ENCODE measurements around the gene MBOAT2.

Gene MBOAT2

DNA sequence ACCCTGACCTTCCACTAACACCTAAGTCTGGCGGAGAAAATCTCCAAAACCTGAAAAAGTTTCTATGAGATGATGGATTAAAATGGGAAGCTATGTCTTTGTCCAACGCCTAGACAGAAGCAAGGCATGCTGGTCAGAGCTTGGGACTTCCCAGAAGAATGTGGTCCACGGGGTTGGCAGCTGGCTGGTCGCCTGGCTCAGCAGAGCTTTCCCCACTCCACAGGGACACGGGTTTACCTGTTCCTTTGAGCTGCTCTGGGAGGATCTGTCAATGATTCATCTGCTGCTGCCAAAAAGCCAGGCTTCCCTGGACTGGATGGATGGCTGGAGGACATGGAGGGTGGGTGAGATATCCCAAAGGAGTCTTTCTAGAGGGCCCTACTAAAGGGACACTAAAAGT, 10.8 kb downstream of the MBOAT2 start:
- H3K4me3 ChIP-seq (ENCODE audit: low read depth, low read length): no peak overlapping the region
- in situ Hi-C loops (cut with HindIII; ENCODE audit: low sequenced_read_pairs): no loop called here
- no peak for DNase-seq (ENCODE audit: low read depth, low spot score)
- TF ChIP-seq, protein P1, sequence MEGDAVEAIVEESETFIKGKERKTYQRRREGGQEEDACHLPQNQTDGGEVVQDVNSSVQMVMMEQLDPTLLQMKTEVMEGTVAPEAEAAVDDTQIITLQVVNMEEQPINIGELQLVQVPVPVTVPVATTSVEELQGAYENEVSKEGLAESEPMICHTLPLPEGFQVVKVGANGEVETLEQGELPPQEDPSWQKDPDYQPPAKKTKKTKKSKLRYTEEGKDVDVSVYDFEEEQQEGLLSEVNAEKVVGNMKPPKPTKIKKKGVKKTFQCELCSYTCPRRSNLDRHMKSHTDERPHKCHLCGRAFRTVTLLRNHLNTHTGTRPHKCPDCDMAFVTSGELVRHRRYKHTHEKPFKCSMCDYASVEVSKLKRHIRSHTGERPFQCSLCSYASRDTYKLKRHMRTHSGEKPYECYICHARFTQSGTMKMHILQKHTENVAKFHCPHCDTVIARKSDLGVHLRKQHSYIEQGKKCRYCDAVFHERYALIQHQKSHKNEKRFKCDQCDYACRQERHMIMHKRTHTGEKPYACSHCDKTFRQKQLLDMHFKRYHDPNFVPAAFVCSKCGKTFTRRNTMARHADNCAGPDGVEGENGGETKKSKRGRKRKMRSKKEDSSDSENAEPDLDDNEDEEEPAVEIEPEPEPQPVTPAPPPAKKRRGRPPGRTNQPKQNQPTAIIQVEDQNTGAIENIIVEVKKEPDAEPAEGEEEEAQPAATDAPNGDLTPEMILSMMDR (IDR thresholded peaks at IDR 0.05; ENCODE audit: low read depth, low read length): no peak

DNA sequence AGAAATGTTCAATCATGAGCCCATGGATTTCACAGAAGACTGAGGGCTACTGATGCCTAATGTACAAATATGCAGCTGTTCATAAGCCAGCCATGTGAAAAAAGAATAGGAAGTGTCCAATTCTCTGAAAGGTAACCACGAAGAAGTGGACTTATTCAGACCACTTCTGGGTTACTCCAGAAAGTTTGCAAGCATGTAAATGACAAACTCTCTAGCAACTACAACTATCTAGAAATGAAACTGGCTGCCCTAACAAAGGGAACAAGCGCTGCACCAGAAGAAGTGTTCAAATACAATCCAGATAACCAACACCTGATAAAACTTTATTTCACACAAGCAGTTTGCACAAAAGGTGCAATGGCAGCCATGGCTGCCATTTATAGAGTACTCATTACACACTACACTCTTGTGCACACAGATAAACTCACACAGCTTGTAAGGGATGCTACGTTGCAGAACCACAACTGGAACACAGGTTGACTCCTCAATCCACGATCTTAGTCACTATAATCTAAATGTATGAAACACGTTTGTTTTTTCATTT, 13.9 kb downstream of the MBOAT2 start:
- no peak for DNase-seq (ENCODE audit: low read depth, low spot score)

DNA sequence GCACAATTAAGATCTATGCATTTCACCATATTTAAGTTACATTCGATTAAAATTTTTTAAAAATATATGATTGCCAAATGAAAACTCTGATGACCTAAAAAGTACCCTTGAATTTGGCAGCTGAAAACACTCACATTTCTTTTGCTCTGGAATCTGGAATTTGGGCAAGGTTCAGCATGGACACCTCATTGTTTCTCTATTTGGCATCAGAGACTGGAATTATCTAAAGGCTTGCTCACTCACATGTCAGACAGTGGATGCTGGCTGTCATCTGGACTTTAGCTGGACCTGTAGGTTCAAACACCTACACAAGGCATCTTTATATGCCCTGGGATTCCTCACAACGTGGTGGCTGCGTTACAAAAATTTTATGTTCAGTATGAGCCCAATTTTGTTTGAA, 16.1 kb downstream of the MBOAT2 start:
- H3K4me3 ChIP-seq (ENCODE audit: low read depth, low read length): no peak overlapping the region
- TF ChIP-seq, protein P1 (IDR thresholded peaks at IDR 0.05; ENCODE audit: low read depth, low read length): no peak
- DNase-seq (ENCODE audit: low read depth, low spot score): no peak
- in situ Hi-C loops (cut with HindIII; ENCODE audit: low sequenced_read_pairs): no loop called here

More for the DNA sequence above, 13.9 kb downstream of the MBOAT2 start:
- in situ Hi-C loops (cut with HindIII; ENCODE audit: low sequenced_read_pairs): no loop called here
- TF ChIP-seq, protein P1 (IDR thresholded peaks at IDR 0.05; ENCODE audit: low read depth, low read length): no peak
- no peak overlapping the region for H3K4me3 ChIP-seq (ENCODE audit: low read depth, low read length)

DNA sequence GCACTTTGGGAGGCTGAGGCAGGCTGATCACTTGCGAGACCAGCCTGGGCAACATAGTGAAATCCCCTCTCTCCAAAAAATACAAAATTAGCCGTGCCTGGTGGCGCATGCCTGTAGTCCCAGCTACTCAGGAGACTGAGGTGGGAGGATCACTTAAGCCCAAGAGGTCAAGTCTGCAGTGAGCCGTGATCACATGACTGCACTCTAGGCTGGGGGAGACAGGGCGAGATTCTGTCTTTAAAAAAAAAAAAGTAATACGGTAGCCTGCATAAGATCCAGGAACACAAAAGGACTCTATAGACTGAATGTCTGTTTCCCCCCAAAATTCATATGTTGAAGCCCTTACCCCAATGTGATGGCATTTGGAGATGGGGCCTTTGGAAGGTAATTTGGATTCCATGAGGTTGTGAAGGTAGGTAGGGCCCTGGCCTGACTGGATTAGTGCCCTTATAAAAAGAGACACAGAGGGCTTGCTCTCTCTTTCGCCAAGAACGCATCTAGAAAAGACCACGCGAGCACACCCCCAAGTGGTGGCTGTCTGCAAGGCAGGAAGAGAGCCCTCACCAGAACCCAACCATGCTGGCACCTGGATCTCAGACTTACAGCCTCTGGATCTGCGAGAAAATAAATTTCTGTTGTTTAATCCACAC, 17.0 kb downstream of the MBOAT2 start:
- in situ Hi-C loops (cut with HindIII; ENCODE audit: low sequenced_read_pairs): no loop called here
- no peak overlapping the region for H3K4me3 ChIP-seq (ENCODE audit: low read depth, low read length)
- TF ChIP-seq, protein P1 (IDR thresholded peaks at IDR 0.05; ENCODE audit: low read depth, low read length): peak; percentile 20
- DNase-seq (ENCODE audit: low read depth, low spot score): no peak

DNA sequence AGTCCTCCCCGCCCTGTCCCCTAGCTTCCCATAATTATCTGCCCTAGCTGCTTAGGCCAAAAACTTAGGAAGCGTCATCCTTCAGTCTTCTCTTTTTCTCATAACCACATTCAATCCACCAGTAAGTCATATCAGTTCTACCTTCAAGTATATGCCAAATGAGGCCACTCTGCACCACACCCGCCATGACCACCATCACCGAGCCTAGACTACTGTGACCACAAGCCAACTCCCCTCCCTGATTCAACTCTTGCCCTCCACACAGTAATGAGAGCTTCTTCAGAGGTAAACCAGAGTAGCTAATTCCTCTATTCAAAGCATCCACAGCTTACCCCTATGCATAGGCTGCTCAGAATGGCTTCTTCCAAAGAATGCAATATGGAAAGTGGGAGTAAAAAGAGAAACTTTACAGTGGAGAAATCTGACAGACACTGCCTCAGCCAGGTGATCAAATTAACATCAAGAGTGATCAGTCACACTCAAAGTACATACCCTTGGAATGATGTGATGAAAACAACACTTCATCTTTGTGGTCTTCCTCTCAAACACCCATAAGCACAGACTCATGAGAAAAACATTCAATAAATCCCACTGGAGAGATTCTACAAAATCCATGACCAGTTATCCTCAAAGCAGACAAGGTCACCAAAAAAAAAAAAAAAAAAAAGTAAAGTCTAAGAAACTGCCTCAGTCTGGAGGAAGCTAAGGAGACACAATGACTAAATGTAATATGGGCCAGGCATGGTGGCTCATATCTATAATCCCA, 17.7 kb downstream of the MBOAT2 start:
- H3K4me3 ChIP-seq (ENCODE audit: low read depth, low read length): no peak overlapping the region
- TF ChIP-seq, protein P1 (IDR thresholded peaks at IDR 0.05; ENCODE audit: low read depth, low read length): no peak
- DNase-seq (ENCODE audit: low read depth, low spot score): peak; percentile 53
- in situ Hi-C loops (cut with HindIII; ENCODE audit: low sequenced_read_pairs): no loop called here

DNA sequence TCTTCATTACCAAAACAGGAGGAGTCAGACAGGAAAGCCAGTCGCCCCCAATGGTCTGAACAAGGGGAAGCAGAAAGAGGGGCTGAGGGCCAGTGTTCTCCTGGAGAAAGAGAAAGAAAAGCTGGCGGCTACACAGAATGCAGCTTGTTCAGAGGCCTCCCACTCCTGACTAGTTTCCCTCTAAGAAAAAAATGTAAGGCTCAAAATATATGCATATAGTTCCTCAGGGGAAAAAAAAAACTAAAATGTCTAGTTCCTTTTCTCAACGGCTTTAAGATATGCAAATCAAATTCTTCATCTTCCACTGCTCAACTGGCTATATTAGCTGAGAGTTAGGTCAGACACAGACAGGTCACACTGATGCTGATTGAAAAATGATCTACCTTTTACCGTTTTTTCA, 18.6 kb downstream of the MBOAT2 start:
- TF ChIP-seq, protein P1 (IDR thresholded peaks at IDR 0.05; ENCODE audit: low read depth, low read length): no peak
- no peak for DNase-seq (ENCODE audit: low read depth, low spot score)

More for the DNA sequence above, 18.6 kb downstream of the MBOAT2 start:
- in situ Hi-C loops (cut with HindIII; ENCODE audit: low sequenced_read_pairs): no loop called here
- no peak overlapping the region for H3K4me3 ChIP-seq (ENCODE audit: low read depth, low read length)

Measured in astrocyte of the spinal cord (primary cell).